Suprapubic skin (tissue), 3 donors: ENCODE measurements around the gene NADSYN1.

ENCODE experiments used
- CTCF ChIP-seq, 2 donors: fragments of 200-600 bp in 1 of 2; fragments of 450-650 bp in 1 of 2; sonication (generic) in 1 of 2; IDR thresholded peaks; one replicate each; pipeline ENCODE4 v1.5.1; 2016 to 2019; ENCODE audit warnings: antibody characterized with exemption in 2 of 2, mild to moderate bottlenecking in 1 of 2, moderate library complexity in 1 of 2
- EP300 ChIP-seq: sonication (generic); formaldehyde crosslinking; IDR thresholded peaks from one replicate; pipeline ENCODE4 v1.6.1; 2017; ENCODE audit warnings: antibody characterized with exemption
- POLR2A ChIP-seq, 2 donors: fragments of 450-650 bp; IDR thresholded peaks; one replicate each; pipeline ENCODE4 v1.6.1; 2017; ENCODE audit warnings: antibody characterized with exemption in 2 of 2, mild to moderate bottlenecking in 2 of 2, moderate library complexity in 2 of 2

- TF ChIP-seq CTCF (IDR thresholded peaks at IDR 0.05) (no peak), EP300 (no peak), POLR2A (IDR thresholded peaks at IDR 0.05) (no peak)
Measured at GRCh38 chr11:71527576-71528210, 74.7 kb downstream of the NADSYN1 start.
